Caco-2 (cell line): ENCODE results near the gene LAMB4. TPM values are rescaled to one million over a fixed set of nuclear protein-coding genes. Genes with fewer than 3 reads are reported as not detected.

Experiments used
- BruUV-seq: library from RNA; stranded (reverse); fragments of 400-500 nt; replicated peaks from 2 replicates; lab custom pipeline; 2021; lab: Mats Ljungman, UMichigan
- CTCF ChIA-PET: fragments of 300-600 bp; sonication (Branson Sonifier 250); formaldehyde crosslinking; loops from one replicate; lab custom pipeline; 2022; ENCODE audit warnings: antibody characterized with exemption; lab: Charles Lee
- POLR2A ChIA-PET: fragments of 300-600 bp; sonication (Branson Sonifier 250); formaldehyde crosslinking; loops from one replicate; lab custom pipeline; 2022; ENCODE audit warnings: antibody characterized with exemption; lab: Charles Lee
- DNase-seq, 2 experiments: peaks; one replicate each; pipeline versions ENCODE4 v3.0.0 to v3.0.0-alpha.2; 2020 to 2022
- H3K27me3 ChIP-seq: replicated peaks from 2 replicates; pipeline ENCODE4 v1.6.0; 2011; ENCODE audit warnings: low read length; ENCODE audit not compliant: control insufficient read depth, insufficient read depth
- H3K36me3 ChIP-seq: 2 replicates; pipeline ENCODE4 v1.5.1; 2011; ENCODE audit warnings: low read length; ENCODE audit not compliant: control insufficient read depth, insufficient read depth
- H3K4me1 ChIP-seq: fragments of 250-450 bp; sonication (Bioruptor Pico); 2 replicates; pipeline ENCODE4 v1.5.1; 2020; ENCODE audit warnings: mild to moderate bottlenecking
- H3K4me3 ChIP-seq: 2 replicates; pipeline ENCODE4 v1.5.1; 2011; ENCODE audit warnings: low read depth, mild to moderate bottlenecking, control low read depth, low read length
- H3K9me3 ChIP-seq: fragments of 250-450 bp; sonication (Bioruptor Pico); 2 replicates; pipeline ENCODE4 v1.5.1; 2020; ENCODE audit warnings: mild to moderate bottlenecking, moderate library complexity
- H3K27ac Mint-ChIP-seq: one replicate; pipeline ENCODE4 v1.8.0; 2022; ENCODE audit warnings: mixed read lengths; ENCODE audit not compliant: unreplicated experiment
- H3K27me3 Mint-ChIP-seq: one replicate; pipeline ENCODE4 v1.8.0; 2022; ENCODE audit warnings: mixed read lengths; ENCODE audit not compliant: insufficient read depth, unreplicated experiment
- H3K36me3 Mint-ChIP-seq: one replicate; pipeline ENCODE4 v1.8.0; 2022; ENCODE audit warnings: mild to moderate bottlenecking, mixed read lengths; ENCODE audit not compliant: insufficient read depth, unreplicated experiment
- H3K4me1 Mint-ChIP-seq: one replicate; pipeline ENCODE4 v1.8.0; 2022; ENCODE audit warnings: low read depth, mixed read lengths; ENCODE audit not compliant: unreplicated experiment
- H3K4me3 Mint-ChIP-seq: one replicate; pipeline ENCODE4 v1.8.0; 2022; ENCODE audit warnings: mild to moderate bottlenecking, moderate library complexity, mixed read lengths; ENCODE audit not compliant: unreplicated experiment
- H3K9me3 Mint-ChIP-seq: one replicate; pipeline ENCODE4 v1.8.0; 2022; ENCODE audit warnings: mixed read lengths; ENCODE audit not compliant: unreplicated experiment
- intact Hi-C: fragments of 100-400 bp; cut with micrococcal nuclease; formaldehyde crosslinking; loops from one replicate; pipeline ENCODE4 v1.10.0; 2022; ENCODE audit not compliant: unreplicated experiment
- total RNA-seq: library from RNA; stranded (reverse); gene quantifications from 2 replicates; pipeline ENCODE4 v1.2.3, GENCODE V29; 2022
- TF ChIP-seq, protein P1 (sequence below), 2 experiments: fragments of 200-600 bp in 1 of 2; IDR thresholded peaks; 1 replicate in 1 of 2; 2 replicates in 1 of 2; pipeline versions ENCODE4 v1.5.1 to v1.8.0; 2011 to 2022; ENCODE audit warnings: antibody characterized with exemption in 1 of 2, control low read depth in 1 of 2, inconsistent platforms in 1 of 2, low read depth in 1 of 2, low read length in 1 of 2, mild to moderate bottlenecking in 1 of 2, moderate library complexity in 1 of 2; ENCODE audit not compliant: insufficient read depth in 1 of 2, severe bottlenecking in 1 of 2, unreplicated experiment in 1 of 2

Gene LAMB4
- total RNA-seq, 1 experiment from 2014 or later: 0.52 TPM

DNA sequence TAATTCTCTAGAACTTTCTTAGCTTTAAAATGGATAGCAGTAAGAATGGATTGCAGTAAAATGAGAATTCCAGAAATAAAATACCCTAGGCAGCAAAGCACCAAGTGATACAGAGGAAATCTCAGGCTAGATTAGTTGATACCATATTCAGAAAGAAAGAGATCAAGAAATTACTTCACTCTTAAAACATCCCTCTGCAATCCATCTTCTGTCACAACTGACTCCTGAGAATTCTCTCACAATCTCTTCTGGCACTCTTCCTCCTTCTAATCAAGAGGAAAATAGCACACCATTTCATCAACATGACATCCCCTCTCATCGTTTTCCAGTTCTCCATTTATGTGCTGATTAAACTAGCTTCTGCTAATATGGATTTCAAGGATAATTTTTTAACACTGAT lies 85.0 kb downstream of the LAMB4 start:
- DNase-seq: no peak
- CTCF ChIA-PET: no interaction called here
- TF ChIP-seq, protein P1, sequence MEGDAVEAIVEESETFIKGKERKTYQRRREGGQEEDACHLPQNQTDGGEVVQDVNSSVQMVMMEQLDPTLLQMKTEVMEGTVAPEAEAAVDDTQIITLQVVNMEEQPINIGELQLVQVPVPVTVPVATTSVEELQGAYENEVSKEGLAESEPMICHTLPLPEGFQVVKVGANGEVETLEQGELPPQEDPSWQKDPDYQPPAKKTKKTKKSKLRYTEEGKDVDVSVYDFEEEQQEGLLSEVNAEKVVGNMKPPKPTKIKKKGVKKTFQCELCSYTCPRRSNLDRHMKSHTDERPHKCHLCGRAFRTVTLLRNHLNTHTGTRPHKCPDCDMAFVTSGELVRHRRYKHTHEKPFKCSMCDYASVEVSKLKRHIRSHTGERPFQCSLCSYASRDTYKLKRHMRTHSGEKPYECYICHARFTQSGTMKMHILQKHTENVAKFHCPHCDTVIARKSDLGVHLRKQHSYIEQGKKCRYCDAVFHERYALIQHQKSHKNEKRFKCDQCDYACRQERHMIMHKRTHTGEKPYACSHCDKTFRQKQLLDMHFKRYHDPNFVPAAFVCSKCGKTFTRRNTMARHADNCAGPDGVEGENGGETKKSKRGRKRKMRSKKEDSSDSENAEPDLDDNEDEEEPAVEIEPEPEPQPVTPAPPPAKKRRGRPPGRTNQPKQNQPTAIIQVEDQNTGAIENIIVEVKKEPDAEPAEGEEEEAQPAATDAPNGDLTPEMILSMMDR (IDR thresholded peaks at IDR 0.05; ENCODE audit: insufficient read depth in 1 of 2, low read depth in 1 of 2, low read length in 1 of 2, severe bottlenecking in 1 of 2, unreplicated experiment in 1 of 2): no peak

DNA sequence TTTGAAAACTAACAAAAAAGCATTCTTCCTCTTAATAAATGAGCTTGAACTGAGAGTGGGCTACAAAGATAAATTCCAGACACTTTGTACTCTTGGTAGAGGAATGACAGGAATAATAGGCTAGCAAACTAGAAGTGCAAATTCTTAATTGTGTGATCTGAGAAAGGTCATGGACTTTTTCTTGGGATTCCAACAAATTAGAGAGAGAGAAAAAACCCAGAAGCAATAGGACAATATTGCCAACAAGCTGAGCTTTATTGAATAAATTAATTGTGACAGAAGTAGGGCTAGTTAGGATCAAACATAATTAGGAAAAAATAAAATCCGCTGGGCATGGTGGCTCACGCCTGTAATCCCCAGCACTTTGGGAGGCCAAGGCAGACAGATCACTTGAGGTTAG lies 85.8 kb downstream of the LAMB4 start:
- Mint-ChIP-seq H3K27me3 (no peaks in the 10 kb centered on the region), H3K36me3 (peaks cover 6% of the 10 kb centered on the region), H3K27ac (peak overlapping the region; percentile 27), H3K4me3 (no peak overlapping the region), H3K4me1 (peaks cover 50% of the 10 kb centered on the region), H3K9me3 (no peaks in the 10 kb centered on the region)
- intact Hi-C loops: no loop called here
- Histone ChIP-seq H3K4me1 (peaks cover 44% of the 10 kb centered on the region), H3K4me3 (no peak overlapping the region), H3K36me3 (no peaks in the 10 kb centered on the region), H3K9me3 (no peaks in the 10 kb centered on the region), H3K27me3 (no peaks in the 10 kb centered on the region)
- POLR2A ChIA-PET: interaction anchor here (1.0 kb wide), 1 partner anchor 41 kb away, joined by 3 read pairs; the partner anchor contains the start of gene LAMB1
- DNase-seq: no peak
- no TSS peak for BruUV-seq
- TF ChIP-seq, protein P1 (IDR thresholded peaks at IDR 0.05; ENCODE audit: insufficient read depth in 1 of 2, low read depth in 1 of 2, low read length in 1 of 2, severe bottlenecking in 1 of 2, unreplicated experiment in 1 of 2): no peak
- CTCF ChIA-PET: no interaction called here

More for the DNA sequence above, 85.0 kb downstream of the LAMB4 start:
- H3K27me3 ChIP-seq: no peaks in the 10 kb centered on the region
- no TSS peak for BruUV-seq
- POLR2A ChIA-PET: no interaction called here
- Mint-ChIP-seq H3K4me1 (peaks cover 44% of the 10 kb centered on the region), H3K36me3 (peaks cover 6% of the 10 kb centered on the region), H3K9me3 (no peaks in the 10 kb centered on the region), H3K27me3 (no peaks in the 10 kb centered on the region), H3K27ac (no peak overlapping the region), H3K4me3 (no peak overlapping the region)
- H3K4me3 ChIP-seq: no peak overlapping the region
- H3K9me3 ChIP-seq: no peaks in the 10 kb centered on the region
- intact Hi-C loops: loop anchor here (1.0 kb wide), 1 partner anchor 11 kb away; no protein-coding TSS in a partner anchor
- no peaks in the 10 kb centered on the region for H3K36me3 ChIP-seq
- H3K4me1 ChIP-seq: peaks cover 40% of the 10 kb centered on the region

DNA sequence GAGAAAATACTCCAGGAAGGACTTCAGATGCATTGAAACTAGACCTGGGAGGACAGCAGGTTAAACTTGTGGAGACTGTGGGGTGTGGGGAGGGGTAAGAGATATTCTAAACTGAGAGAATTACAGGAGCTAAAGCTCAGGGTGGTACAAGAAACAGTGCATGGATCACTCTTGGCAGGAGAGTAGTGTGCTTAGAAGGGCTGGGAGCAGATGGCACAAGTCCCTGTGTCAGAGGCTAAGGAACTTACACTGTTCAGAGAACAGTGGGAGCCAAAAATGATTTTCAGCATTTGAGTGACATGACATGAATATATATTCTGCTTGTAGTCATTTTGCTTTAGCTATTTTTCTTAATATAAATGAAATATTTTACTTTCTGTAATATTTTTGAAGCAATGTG lies 91.2 kb downstream of the LAMB4 start:
- Histone ChIP-seq H3K4me3 (no peak overlapping the region), H3K4me1 (peaks cover 63% of the 10 kb centered on the region), H3K27me3 (no peaks in the 10 kb centered on the region), H3K36me3 (no peaks in the 10 kb centered on the region), H3K9me3 (no peaks in the 10 kb centered on the region)
- H3K4me3 Mint-ChIP-seq: no peak overlapping the region
- H3K27ac Mint-ChIP-seq: peak overlapping the region; percentile 25
- CTCF ChIA-PET: interaction anchor here (0.6 to 0.7 kb wide), 2 partner anchors 10 to 22 kb away, joined by 3 read pairs; no protein-coding TSS in a partner anchor
- H3K27me3 Mint-ChIP-seq: no peaks in the 10 kb centered on the region
- TF ChIP-seq, protein P1 (IDR thresholded peaks at IDR 0.05; ENCODE audit: insufficient read depth in 1 of 2, low read depth in 1 of 2, low read length in 1 of 2, severe bottlenecking in 1 of 2, unreplicated experiment in 1 of 2): no peak
- no TSS peak for BruUV-seq
- intact Hi-C loops: no loop called here
- no peak for DNase-seq
- POLR2A ChIA-PET: no interaction called here
- peaks cover 49% of the 10 kb centered on the region for H3K4me1 Mint-ChIP-seq
- no peaks in the 10 kb centered on the region for H3K36me3 Mint-ChIP-seq
- H3K9me3 Mint-ChIP-seq: no peaks in the 10 kb centered on the region
